Liver (tissue), 9 donors: Measurements from ENCODE around the gene TNFAIP3. TPM values are rescaled to one million over a fixed set of nuclear protein-coding genes. Genes with fewer than 3 reads are reported as not detected.

ENCODE experiments used
- DNase-seq: peaks from one replicate; pipeline ENCODE4 v3.0.0-alpha.2; 2017; ENCODE audit warnings: low spot score
- H3K27ac ChIP-seq, 2 donors: one replicate each; pipeline ENCODE4 v1.7.0; 2013; ENCODE audit warnings: inconsistent platforms in 2 of 2, low read length in 2 of 2, control low read depth in 1 of 2, low read depth in 1 of 2, mild to moderate bottlenecking in 1 of 2
- H3K27me3 ChIP-seq, 4 donors: one replicate each; pipeline versions ENCODE4 v1.6.1 to v1.7.0; 2013; ENCODE audit warnings: low read length in 3 of 4, inconsistent platforms in 1 of 4, mild to moderate bottlenecking in 1 of 4, moderate library complexity in 1 of 4; ENCODE audit not compliant: control insufficient read depth in 4 of 4, insufficient read depth in 4 of 4
- H3K36me3 ChIP-seq, 4 donors: one replicate each; pipeline versions ENCODE4 v1.6.1 to v1.7.0; 2013; ENCODE audit warnings: low read length in 3 of 4, mild to moderate bottlenecking in 3 of 4, low read depth in 1 of 4, moderate library complexity in 1 of 4; ENCODE audit not compliant: control insufficient read depth in 4 of 4, insufficient read depth in 3 of 4
- H3K4me1 ChIP-seq, 4 donors: one replicate each; pipeline versions ENCODE4 v1.6.1 to v1.7.0; 2013; ENCODE audit warnings: low read length in 3 of 4, mild to moderate bottlenecking in 3 of 4, moderate library complexity in 1 of 4; ENCODE audit not compliant: control insufficient read depth in 4 of 4, insufficient read depth in 4 of 4
- H3K4me3 ChIP-seq, 3 donors: one replicate each; pipeline versions ENCODE4 v1.6.1 to v1.7.0; 2013; ENCODE audit warnings: low read length in 3 of 3, control low read depth in 1 of 3, low read depth in 1 of 3, mild to moderate bottlenecking in 1 of 3
- H3K9ac ChIP-seq, 2 donors: one replicate each; pipeline ENCODE4 v1.7.0; 2013; ENCODE audit warnings: low read length in 2 of 2, mild to moderate bottlenecking in 2 of 2, moderate library complexity in 2 of 2, control low read depth in 1 of 2, low read depth in 1 of 2
- H3K9me3 ChIP-seq, 4 donors: one replicate each; pipeline versions ENCODE4 v1.6.1 to v1.7.0; 2013; ENCODE audit warnings: low read length in 3 of 4; ENCODE audit not compliant: control insufficient read depth in 4 of 4
- ATF3 ChIP-seq: IDR thresholded peaks from 2 replicates; pipeline ENCODE4 v1.6.1; 2016; ENCODE audit warnings: antibody characterized with exemption
- CTCF ChIP-seq: fragments of 150-350 bp; IDR thresholded peaks from 2 replicates; pipeline ENCODE4 v1.5.1; 2017; ENCODE audit warnings: improper control_type of control experiment, low read depth, low read length; ENCODE audit not compliant: missing input control
- EGR1 ChIP-seq, 2 donors: IDR thresholded peaks; 2 replicates each; pipeline ENCODE4 v1.6.1; 2016 to 2018; ENCODE audit warnings: antibody characterized with exemption in 2 of 2, low read depth in 2 of 2
- FOXA1 ChIP-seq: IDR thresholded peaks from 2 replicates; pipeline ENCODE4 v1.6.1; 2016; ENCODE audit warnings: antibody characterized with exemption
- FOXA2 ChIP-seq: IDR thresholded peaks from 2 replicates; pipeline ENCODE4 v1.6.1; 2016; ENCODE audit warnings: antibody characterized with exemption
- GABPA ChIP-seq, 2 donors: IDR thresholded peaks in 1 of 2; conservative IDR thresholded peaks in 1 of 2; 2 replicates each; pipeline ENCODE4 v1.6.1; 2016; ENCODE audit warnings: antibody characterized with exemption in 2 of 2, mild to moderate bottlenecking in 1 of 2, moderate library complexity in 1 of 2
- HNF4A ChIP-seq, 2 donors: conservative IDR thresholded peaks; 2 replicates each; pipeline ENCODE4 v1.6.1; 2016; ENCODE audit warnings: antibody characterized with exemption in 2 of 2, mild to moderate bottlenecking in 2 of 2
- HNF4G ChIP-seq: IDR thresholded peaks from 2 replicates; pipeline ENCODE4 v1.6.1; 2016; ENCODE audit warnings: antibody characterized with exemption
- JUND ChIP-seq, 2 donors: IDR thresholded peaks; 2 replicates each; pipeline ENCODE4 v1.6.1; 2016; ENCODE audit warnings: antibody characterized with exemption in 2 of 2
- MAX ChIP-seq: IDR thresholded peaks from 2 replicates; pipeline ENCODE4 v1.6.1; 2016; ENCODE audit warnings: antibody characterized with exemption
- NR2F2 ChIP-seq: IDR thresholded peaks from 2 replicates; pipeline ENCODE4 v1.6.1; 2016; ENCODE audit warnings: antibody characterized with exemption
- RAD21 ChIP-seq, 2 donors: IDR thresholded peaks; 2 replicates each; pipeline ENCODE4 v1.6.1; 2016; ENCODE audit warnings: antibody characterized with exemption in 2 of 2, mild to moderate bottlenecking in 2 of 2
- REST ChIP-seq: IDR thresholded peaks from 2 replicates; pipeline ENCODE4 v1.6.1; 2016; ENCODE audit warnings: antibody characterized with exemption, mild to moderate bottlenecking
- RXRA ChIP-seq, 2 donors: IDR thresholded peaks; 2 replicates each; pipeline ENCODE4 v1.6.1; 2017 to 2018; ENCODE audit warnings: antibody characterized with exemption in 2 of 2, mild to moderate bottlenecking in 1 of 2
- SP1 ChIP-seq: IDR thresholded peaks from 2 replicates; pipeline ENCODE4 v1.6.1; 2018; ENCODE audit warnings: antibody characterized with exemption, mild to moderate bottlenecking
- TAF1 ChIP-seq: conservative IDR thresholded peaks from 2 replicates; pipeline ENCODE4 v1.6.1; 2016; ENCODE audit warnings: antibody characterized with exemption, mild to moderate bottlenecking
- YY1 ChIP-seq: IDR thresholded peaks from 2 replicates; pipeline ENCODE4 v1.6.1; 2016; ENCODE audit warnings: antibody characterized with exemption, mild to moderate bottlenecking
- ZBTB33 ChIP-seq: IDR thresholded peaks from 2 replicates; pipeline ENCODE4 v1.6.1; 2016; ENCODE audit warnings: antibody characterized with exemption
- WGBS: extraction: QIAGEN DNeasy Blood & Tissue Kit; methylation state at CpG from one replicate; pipeline ENCODE4 v1.1.7; 2013; 5-methylcytosine and 5-hydroxymethylcytosine counted together
- polyA plus RNA-seq, 2 donors: library from polyadenylated mRNA; stranded (reverse) in 1 of 2; unstranded in 1 of 2; fragments of 200-250 nt in 1 of 2; fragments of >200 nt in 1 of 2; fragmentation: Nextera tagmentation in 1 of 2; extraction: Ambion mirVana in 1 of 2; gene quantifications; one replicate each; pipeline versions ENCODE4 v1.2.1 to v1.2.3, GENCODE V29; 2013 to 2015
- total RNA-seq, 2 donors: library from RNA; depleted of rRNA; stranded (reverse); fragments of >200 nt; gene quantifications; one replicate each; pipeline ENCODE4 v1.2.3, GENCODE V29; 2014
- donor health status: healthy.
- donor health status: healthy.
- donor health status: healthy.
- donor health status: healthy.
- donor health status: healthy.

TNFAIP3 gene
- total and polyA plus RNA-seq, 4 donors, result 4.5 to 8.0 (median 6.7) TPM

GRCh38 chr6:137914530-137915193, 47.6 kb downstream of the TNFAIP3 start:
- no peak overlapping the region for H3K4me3 ChIP-seq
- H3K4me1 ChIP-seq, result no peaks in the 10 kb centered on the region
- H3K9ac ChIP-seq, result no peak overlapping the region
- WGBS, result 87% methylated on average over 4 of the region's 4 CpGs
- H3K9me3 ChIP-seq, result peaks cover 0 to 2% (median 0%) of the 10 kb centered on the region in 4 donors
- no peak for DNase-seq
- no peaks in the 10 kb centered on the region for H3K27me3 ChIP-seq
- no peaks in the 10 kb centered on the region for H3K36me3 ChIP-seq
- no peak overlapping the region for H3K27ac ChIP-seq
- no peak for TF ChIP-seq NR2F2
- no peak for TF ChIP-seq SP1
- no peak for TF ChIP-seq GABPA (IDR thresholded peaks at IDR 0.05 in 1 of 2, conservative IDR thresholded peaks at IDR 0.05 in 1 of 2)
- no peak for TF ChIP-seq ATF3
- no peak for TF ChIP-seq HNF4A (conservative IDR thresholded peaks at IDR 0.05)
- TF ChIP-seq FOXA1, result no peak
- TF ChIP-seq TAF1, result no peak
- no peak for TF ChIP-seq RAD21 (IDR thresholded peaks at IDR 0.05)
- TF ChIP-seq JUND (IDR thresholded peaks at IDR 0.05), result no peak
- TF ChIP-seq REST, result no peak
- TF ChIP-seq YY1, result no peak
- TF ChIP-seq CTCF, result no peak
- no peak for TF ChIP-seq EGR1 (IDR thresholded peaks at IDR 0.05; ENCODE audit: low read depth in 2 of 2)
- TF ChIP-seq RXRA (IDR thresholded peaks at IDR 0.05), result no peak
- TF ChIP-seq MAX, result no peak
- TF ChIP-seq FOXA2, result no peak
- no peak for TF ChIP-seq ZBTB33
- TF ChIP-seq HNF4G, result no peak
